Measurements from ENCODE around the gene DOK3.

The DOK3 gene

GRCh38 chr5:177462021-177462670, 47.5 kb downstream of the DOK3 start:
- DNase-seq: no peak

GRCh38 chr5:177459819-177460628, 49.6 kb downstream of the DOK3 start:
- DNase-seq: no peak

DNA sequence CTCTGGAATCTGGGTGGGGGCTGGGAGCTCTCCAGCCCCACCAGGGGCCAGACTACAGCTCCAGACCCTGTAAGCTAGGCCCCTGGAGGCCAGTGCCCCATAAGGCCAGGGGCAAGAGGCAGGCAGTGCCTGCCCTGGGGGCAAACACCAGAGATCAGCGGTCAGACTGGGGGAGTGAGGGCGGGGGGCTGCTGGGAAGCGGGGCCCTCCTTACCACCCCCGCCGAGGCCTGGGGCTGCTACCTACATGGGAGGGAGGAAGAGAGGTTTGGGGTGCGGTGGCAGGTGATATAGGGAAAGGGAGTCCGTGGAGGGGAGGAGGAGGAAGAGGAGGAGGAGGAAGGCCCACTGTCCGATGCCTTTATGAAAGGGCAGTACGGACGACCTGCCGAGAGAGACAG, 50.3 kb downstream of the DOK3 start:
- DNase-seq: no peak

DNA sequence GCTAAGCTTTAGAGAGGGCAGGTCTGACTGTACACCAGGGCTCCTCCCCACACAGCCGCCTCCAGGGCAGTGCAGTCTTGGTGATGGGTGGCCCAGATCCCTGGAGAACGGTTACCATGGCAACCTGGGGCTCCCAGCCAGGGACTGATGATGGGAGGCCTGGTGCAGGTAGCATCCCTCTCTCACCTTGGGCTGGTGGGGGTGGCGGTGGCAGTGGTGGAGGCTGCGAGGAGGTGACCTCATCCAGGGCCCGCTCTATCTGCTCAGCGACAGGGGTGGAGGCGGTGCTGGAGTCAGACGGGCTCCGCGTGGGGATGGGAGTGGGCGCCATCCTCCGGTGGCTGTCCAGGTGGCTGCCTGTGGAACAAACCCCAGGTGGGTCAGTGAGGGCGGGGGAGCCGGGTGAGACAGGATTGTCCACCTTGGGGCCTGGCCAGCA, 50.7 kb downstream of the DOK3 start:
- DNase-seq: peak; percentile 30

- DNase-seq: no peak
Measured at GRCh38 chr5:177457852-177458681, 51.6 kb downstream of the DOK3 start.

DNA sequence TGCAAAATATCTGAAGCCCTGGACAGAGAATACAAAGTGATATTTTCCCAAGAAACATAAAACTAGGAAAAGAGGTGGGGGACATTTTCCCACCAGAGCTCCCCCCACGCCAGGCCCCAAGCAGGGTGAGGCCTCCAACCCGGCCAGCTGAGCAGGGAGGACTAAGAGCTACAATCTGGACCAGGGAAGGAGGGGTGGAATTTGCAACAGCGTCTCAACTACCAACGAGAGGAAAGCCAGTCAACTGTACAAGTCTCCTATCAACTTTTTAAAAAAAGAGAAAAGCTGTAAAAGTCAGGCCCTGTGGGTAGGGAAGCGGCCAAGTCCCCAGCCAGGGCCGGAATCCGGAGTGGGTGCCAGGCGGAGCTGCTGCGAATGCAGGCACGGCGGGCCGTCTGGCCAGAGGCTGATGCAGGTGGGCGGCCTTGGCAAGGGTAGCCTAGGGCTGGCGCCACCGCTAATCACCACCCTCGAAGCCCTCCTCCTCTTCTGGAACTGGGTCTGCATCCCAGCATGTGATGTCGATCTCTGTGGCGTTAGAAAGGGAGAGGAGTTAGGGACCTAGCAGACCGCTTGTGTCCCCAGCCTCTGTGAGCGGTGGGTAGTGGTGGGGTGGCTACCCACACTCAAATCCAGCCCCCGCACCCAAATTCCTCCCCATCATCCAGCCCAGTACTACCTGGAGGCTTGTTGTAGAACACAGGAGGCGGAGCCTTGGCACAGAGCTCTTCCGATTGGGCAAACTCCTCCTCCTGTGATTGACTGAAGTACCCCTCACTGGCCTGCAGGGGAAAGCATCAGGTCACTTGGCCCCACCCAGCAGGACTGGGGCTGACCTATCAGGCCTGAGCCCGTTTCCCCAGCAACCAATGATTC, 52.4 kb downstream of the DOK3 start:
- peak; percentile 82 for DNase-seq

GRCh38 chr5:177456591-177456964, 53.0 kb downstream of the DOK3 start:
- no peak for DNase-seq

- DNase-seq: peak; percentile 75
Measured at GRCh38 chr5:177455661-177456590, 53.7 kb downstream of the DOK3 start.

DNA sequence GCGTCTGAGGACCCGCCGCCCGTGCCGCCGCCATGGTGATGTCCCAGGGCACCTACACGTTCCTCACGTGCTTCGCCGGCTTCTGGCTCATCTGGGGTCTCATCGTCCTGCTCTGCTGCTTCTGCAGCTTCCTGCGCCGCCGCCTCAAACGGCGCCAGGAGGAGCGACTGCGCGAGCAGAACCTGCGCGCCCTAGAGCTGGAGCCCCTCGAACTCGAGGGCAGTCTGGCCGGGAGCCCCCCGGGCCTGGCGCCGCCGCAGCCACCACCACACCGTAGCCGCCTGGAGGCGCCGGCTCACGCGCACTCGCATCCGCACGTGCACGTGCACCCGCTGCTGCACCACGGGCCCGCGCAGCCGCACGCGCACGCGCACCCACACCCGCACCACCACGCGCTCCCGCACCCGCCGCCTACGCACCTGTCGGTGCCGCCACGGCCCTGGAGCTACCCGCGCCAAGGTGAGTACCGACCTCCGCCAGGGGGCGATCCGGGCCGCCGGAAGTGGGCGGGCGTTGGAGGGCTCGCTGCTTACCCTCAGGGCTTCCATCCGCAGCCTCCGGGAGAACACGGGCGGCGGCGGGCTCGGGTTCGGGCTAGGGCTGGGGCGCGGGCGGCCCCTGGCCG, 54.5 kb downstream of the DOK3 start:
- peak; percentile 76 for DNase-seq

- DNase-seq: peak; percentile 68
Measured at GRCh38 chr5:177454397-177455035, 55.1 kb downstream of the DOK3 start.

- DNase-seq: no peak
Measured at GRCh38 chr5:177453852-177454396, 55.7 kb downstream of the DOK3 start.

DNA sequence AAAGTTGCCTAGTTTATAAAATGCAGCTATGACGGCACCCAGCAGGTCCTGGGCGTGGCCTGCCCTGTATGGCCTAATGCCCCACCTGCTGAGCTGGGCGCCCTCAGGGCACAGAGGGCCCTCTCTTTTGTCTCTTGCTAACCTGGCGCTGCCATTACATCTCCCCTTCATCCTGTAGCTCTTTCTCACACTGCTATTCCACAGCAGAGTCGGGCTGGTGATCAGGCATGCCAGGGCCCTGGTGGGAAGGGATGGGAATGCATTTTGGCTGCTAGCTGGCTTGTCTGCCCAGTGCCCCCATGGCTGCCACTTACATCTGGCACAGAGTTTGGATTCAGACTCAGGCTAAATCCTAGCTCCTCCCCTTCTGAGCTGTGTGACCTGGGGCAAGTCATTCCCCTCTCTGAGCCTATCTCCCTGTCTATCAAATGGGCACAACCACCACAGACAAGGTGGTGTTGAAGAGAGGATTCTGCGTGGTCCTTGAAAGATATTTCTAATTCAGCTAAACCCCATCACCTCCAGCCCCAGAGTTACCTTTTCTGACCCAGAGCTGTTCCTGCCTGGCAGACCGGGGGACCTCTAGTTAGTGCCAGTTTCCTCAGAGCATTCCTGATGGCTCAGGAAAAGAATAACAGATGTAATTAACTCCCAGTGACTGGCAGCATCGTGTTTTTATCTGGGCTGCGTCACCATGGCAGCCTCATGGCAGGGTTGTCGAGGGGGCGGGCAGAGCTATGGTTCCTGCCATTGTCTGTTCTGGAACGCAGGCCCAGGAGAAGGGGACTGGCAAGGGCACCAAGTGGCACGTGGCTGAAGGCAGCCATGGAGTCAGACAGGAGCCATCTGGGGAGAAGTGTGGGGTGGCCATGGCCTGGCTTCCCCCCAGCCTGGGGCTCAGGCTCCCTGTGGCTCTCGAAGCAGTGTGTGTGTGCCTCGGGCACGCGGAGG, 56.7 kb downstream of the DOK3 start:
- no peak for DNase-seq

All from NCI-H1105 treated with DMSO at 0.1 percent for 48 hours (cell line).